K562 (cell line): Measurements from ENCODE around the gene SHISA4. TPM values are rescaled to one million over a fixed set of nuclear protein-coding genes. Genes with fewer than 3 reads are reported as not detected.

ENCODE experiments used
- ATF1 ChIP-seq, 2 experiments: fragments of 450-650 bp in 1 of 2; IDR thresholded peaks; 2 replicates each; pipeline ENCODE4 v1.6.1; 2016; ENCODE audit warnings: missing compliant biosample characterization in 1 of 2, missing genetic modification characterization in 1 of 2
- BRF1 ChIP-seq: IDR thresholded peaks from 3 replicates; pipeline ENCODE4 v1.6.1; 2011; ENCODE audit warnings: borderline replicate concordance, mild to moderate bottlenecking; ENCODE audit not compliant: insufficient read length; ENCODE audit errors: extremely low read depth
- CEBPG ChIP-seq, 3 experiments: fragments of 200-800 bp in 1 of 3; sonication (Bioruptor generic) in 1 of 3; sonication (generic) in 1 of 3; formaldehyde crosslinking in 1 of 3; IDR thresholded peaks in 2 of 3; conservative IDR thresholded peaks in 1 of 3; 2 replicates each; pipeline versions ENCODE4 v1.6.1 to v1.8.0; 2016 to 2022; ENCODE audit warnings: missing compliant biosample characterization in 2 of 3, missing genetic modification characterization in 2 of 3, mild to moderate bottlenecking in 1 of 3, missing genetic modification reagents in 1 of 3
- CSDE1 ChIP-seq, 2 experiments: fragments of 450-650 bp; IDR thresholded peaks; 2 replicates each; pipeline ENCODE4 v1.6.1; 2016; ENCODE audit warnings: mild to moderate bottlenecking in 1 of 2
- HOXB6 ChIP-seq: fragments of 250-450 bp; sonication (Bioruptor Pico); IDR thresholded peaks from 2 replicates; pipeline ENCODE4 v1.5.1; 2022; ENCODE audit warnings: mild to moderate bottlenecking, borderline replicate concordance
- NCOR1 ChIP-seq: fragments of 450-650 bp; IDR thresholded peaks from 2 replicates; pipeline ENCODE4 v1.6.1; 2016; ENCODE audit warnings: mild to moderate bottlenecking, moderate library complexity
- NEUROD1 ChIP-seq: fragments of 150-350 bp; IDR thresholded peaks from 2 replicates; pipeline ENCODE4 v1.6.1; 2014; ENCODE audit warnings: borderline replicate concordance, low read length, low read depth; ENCODE audit not compliant: partially characterized antibody
- RBM14 ChIP-seq: fragments of 200-400 bp; formaldehyde crosslinking; IDR thresholded peaks from 2 replicates; pipeline ENCODE4 v1.6.1; 2018; ENCODE audit warnings: low read depth, mild to moderate bottlenecking, low read length, moderate library complexity, borderline replicate concordance; ENCODE audit not compliant: insufficient read depth
- THRAP3 ChIP-seq: fragments of 450-650 bp; IDR thresholded peaks from 2 replicates; pipeline ENCODE4 v1.6.1; 2016; ENCODE audit warnings: mild to moderate bottlenecking, inconsistent platforms, borderline replicate concordance
- TSHZ1 ChIP-seq: fragments of 250-450 bp; sonication (Bioruptor Pico); IDR thresholded peaks from 2 replicates; pipeline ENCODE4 v1.4.0; 2020; ENCODE audit warnings: mild to moderate bottlenecking, moderate library complexity
- VEZF1 ChIP-seq: fragments of 200-800 bp; sonication (Bioruptor generic); IDR thresholded peaks from 2 replicates; pipeline ENCODE4 v1.6.1; 2017; ENCODE audit warnings: missing genetic modification characterization, missing compliant biosample characterization
- ZBTB34 ChIP-seq: fragments of 250-450 bp; sonication (Bioruptor Pico); IDR thresholded peaks from 2 replicates; pipeline ENCODE4 v1.8.0; 2021; ENCODE audit warnings: mild to moderate bottlenecking, moderate library complexity
- ZFP30 ChIP-seq: fragments of 250-450 bp; sonication (Bioruptor Pico); IDR thresholded peaks from 2 replicates; pipeline ENCODE4 v1.8.0; 2022; ENCODE audit warnings: moderate library complexity, mild to moderate bottlenecking, inconsistent platforms, borderline replicate concordance
- ZKSCAN8 ChIP-seq: fragments of 200-800 bp; sonication (Bioruptor generic); IDR thresholded peaks from 2 replicates; pipeline ENCODE4 v1.6.1; 2016; ENCODE audit warnings: missing genetic modification characterization, missing compliant biosample characterization
- ZNF280B ChIP-seq: fragments of 250-450 bp; sonication (Bioruptor Pico); IDR thresholded peaks from 2 replicates; pipeline ENCODE4 v1.5.1; 2021; ENCODE audit warnings: mild to moderate bottlenecking
- ZNF639 ChIP-seq, 2 experiments: fragments of 200-800 bp in 1 of 2; sonication (Bioruptor generic) in 1 of 2; sonication (generic) in 1 of 2; formaldehyde crosslinking in 1 of 2; IDR thresholded peaks in 1 of 2; conservative IDR thresholded peaks in 1 of 2; 2 replicates each; pipeline versions ENCODE4 v1.5.0 to v1.6.1; 2016 to 2020; ENCODE audit warnings: missing compliant biosample characterization in 1 of 2, missing genetic modification characterization in 1 of 2, missing genetic modification reagents in 1 of 2
- polyA plus RNA-seq, 8 experiments: library from polyadenylated mRNA; depleted of rRNA in 4 of 8; stranded (reverse) in 5 of 8; unstranded in 3 of 8; fragments of >200 nt; fragmentation: Nextera tagmentation in 2 of 8; fragmentation: Illumina TruSeq in 1 of 8; extraction: Ambion mirVana in 2 of 8; extraction: Trizol in 1 of 8; gene quantifications; 2 replicates each; pipeline versions ENCODE4 v1.2.1 to v1.2.3, GENCODE V29; 2011 to 2014; ENCODE audit warnings: inconsistent platforms in 1 of 8, missing spikeins in 1 of 8
- total RNA-seq, 7 experiments: library from RNA; depleted of rRNA in 6 of 7; stranded (reverse); fragments of >200 nt in 6 of 7; fragmentation: Illumina TruSeq in 2 of 7; extraction: Trizol in 2 of 7; gene quantifications; 2 replicates each; pipeline versions ENCODE4 v1.2.1 to v1.2.3, GENCODE V29; 2011 to 2021; ENCODE audit warnings: low replicate concordance in 1 of 7

Gene SHISA4
- total and polyA plus RNA-seq, 9 of the 15 experiments (the other 6 are each of a cell fraction or from before 2014, with no cell fraction given) = 0.15 to 0.95 (median 0.68) TPM; not detected in 2

GRCh38 chr1:201941420-201942128 lies 52.9 kb downstream of the SHISA4 start (continued):
- no peak for TF ChIP-seq ZFP30 (CRISPR knock-in tag)
- TF ChIP-seq NEUROD1 = no peak
- TF ChIP-seq ZKSCAN8 (CRISPR knock-in tag) = no peak
- TF ChIP-seq ZNF280B (CRISPR knock-in tag) = no peak
- TF ChIP-seq CSDE1 (IDR thresholded peaks at IDR 0.05) = no peak
- TF ChIP-seq CEBPG (CRISPR knock-in tag; IDR thresholded peaks at IDR 0.05) = no peak
- no peak for TF ChIP-seq CEBPG (tag; conservative IDR thresholded peaks at IDR 0.05 in 1 of 2, IDR thresholded peaks at IDR 0.05 in 1 of 2)
- TF ChIP-seq BRF1 = no peak
- TF ChIP-seq ZNF639 (CRISPR knock-in tag; conservative IDR thresholded peaks at IDR 0.05 in 1 of 2, IDR thresholded peaks at IDR 0.05 in 1 of 2) = no peak
- TF ChIP-seq THRAP3 = no peak
- TF ChIP-seq RBM14 = no peak
- TF ChIP-seq NCOR1 = peak; percentile 82
- TF ChIP-seq TSHZ1 (CRISPR knock-in tag) = no peak
- no peak; the same call in 1 of the 2 replicates for TF ChIP-seq ZBTB34 (CRISPR knock-in tag)
- TF ChIP-seq ATF1 (CRISPR knock-in tag; IDR thresholded peaks at IDR 0.05) = no peak
- no peak for TF ChIP-seq ATF1 (tag; IDR thresholded peaks at IDR 0.05)
- TF ChIP-seq VEZF1 (CRISPR knock-in tag) = peak; percentile 64
- no peak for TF ChIP-seq HOXB6 (CRISPR knock-in tag)
